ENCODE data around the gene LNP1. TPM values are rescaled to one million over a fixed set of nuclear protein-coding genes. Genes with fewer than 3 reads are reported as not detected.

LNP1 gene
- total RNA-seq, 6 experiments from 2014 or later, result 0.89 to 1.9 (median 1.7) TPM

DNA sequence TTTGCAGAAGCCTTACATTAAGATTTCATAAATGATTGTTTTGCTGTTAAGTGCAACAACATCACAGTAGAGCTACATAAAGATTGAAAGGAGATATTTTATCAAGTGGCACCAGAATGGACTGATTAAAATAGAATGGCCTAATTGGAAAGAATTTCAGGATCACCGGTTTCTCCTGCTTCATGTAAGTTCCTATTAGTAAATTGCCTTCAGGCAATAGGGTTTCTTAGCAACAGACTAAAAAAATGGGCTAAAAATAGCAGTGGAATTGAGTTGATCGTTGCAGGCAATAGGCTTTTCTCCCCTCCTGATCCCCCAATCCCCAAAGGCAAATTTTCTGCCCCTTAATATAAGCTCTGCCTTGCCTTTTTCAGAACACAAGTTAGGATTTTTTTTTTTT, 917 bp downstream of the LNP1 start:
- Histone ChIP-seq H3K27ac (peak overlapping the region; percentile 75 to 93 (median 84)), H3K9me3 (no peaks in the 10 kb centered on the region), H3K4me1 (peaks cover 0 to 26% (median 4%) of the 10 kb centered on the region in 4 donors), H3K27me3 (no peaks in the 10 kb centered on the region), H3K36me3 (no peaks in the 10 kb centered on the region), H3K4me3 (peak overlapping the region; percentile 80 to 91 (median 84))
- ATAC-seq (no peak), DNase-seq (no peak)
- intact Hi-C loops (cut with DNase I), result no loop called here
- TF ChIP-seq, protein P1, sequence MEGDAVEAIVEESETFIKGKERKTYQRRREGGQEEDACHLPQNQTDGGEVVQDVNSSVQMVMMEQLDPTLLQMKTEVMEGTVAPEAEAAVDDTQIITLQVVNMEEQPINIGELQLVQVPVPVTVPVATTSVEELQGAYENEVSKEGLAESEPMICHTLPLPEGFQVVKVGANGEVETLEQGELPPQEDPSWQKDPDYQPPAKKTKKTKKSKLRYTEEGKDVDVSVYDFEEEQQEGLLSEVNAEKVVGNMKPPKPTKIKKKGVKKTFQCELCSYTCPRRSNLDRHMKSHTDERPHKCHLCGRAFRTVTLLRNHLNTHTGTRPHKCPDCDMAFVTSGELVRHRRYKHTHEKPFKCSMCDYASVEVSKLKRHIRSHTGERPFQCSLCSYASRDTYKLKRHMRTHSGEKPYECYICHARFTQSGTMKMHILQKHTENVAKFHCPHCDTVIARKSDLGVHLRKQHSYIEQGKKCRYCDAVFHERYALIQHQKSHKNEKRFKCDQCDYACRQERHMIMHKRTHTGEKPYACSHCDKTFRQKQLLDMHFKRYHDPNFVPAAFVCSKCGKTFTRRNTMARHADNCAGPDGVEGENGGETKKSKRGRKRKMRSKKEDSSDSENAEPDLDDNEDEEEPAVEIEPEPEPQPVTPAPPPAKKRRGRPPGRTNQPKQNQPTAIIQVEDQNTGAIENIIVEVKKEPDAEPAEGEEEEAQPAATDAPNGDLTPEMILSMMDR (IDR thresholded peaks at IDR 0.05), result no peak
- no peak for TF ChIP-seq POLR2A (IDR thresholded peaks at IDR 0.05)
- 2% methylated on average over 2 of the region's 2 CpGs for WGBS (ENCODE audit: insufficient coverage, low coverage, low lambda C conversion rate, missing lambda C conversion rate)

DNA sequence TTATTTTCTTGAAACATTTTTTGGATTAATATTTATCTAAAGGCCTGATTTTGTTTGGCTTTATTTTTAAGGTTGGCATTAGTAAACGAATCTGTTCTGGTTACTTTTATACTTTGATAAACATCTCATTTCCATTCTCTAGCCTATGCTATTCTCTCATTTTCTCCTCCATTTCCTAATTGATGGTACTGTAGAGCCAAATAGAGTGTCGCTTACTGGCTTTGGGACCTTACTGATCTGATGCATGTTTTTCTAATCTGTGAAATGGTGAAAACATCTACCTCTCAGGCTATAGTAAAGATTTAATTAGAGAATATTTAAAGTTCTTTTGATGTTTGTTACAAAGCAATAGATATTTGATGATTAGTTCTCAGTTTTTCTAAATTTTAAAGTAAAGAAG, 1.6 kb downstream of the LNP1 start:
- intact Hi-C loops (cut with DNase I), result no loop called here
- DNase-seq (no peak), ATAC-seq (no peak)
- peak overlapping the region; percentile 75 to 93 (median 84) for H3K27ac ChIP-seq
- peak overlapping the region; percentile 80 to 91 (median 84) for H3K4me3 ChIP-seq
- TF ChIP-seq POLR2A (IDR thresholded peaks at IDR 0.05), result no peak
- TF ChIP-seq, protein P1 (IDR thresholded peaks at IDR 0.05), result no peak
- no peaks in the 10 kb centered on the region for H3K9me3 ChIP-seq
- H3K27me3 ChIP-seq, result no peaks in the 10 kb centered on the region
- H3K4me1 ChIP-seq, result peaks cover 0 to 25% (median 3%) of the 10 kb centered on the region in 4 donors
- WGBS (ENCODE audit: insufficient coverage, low coverage, low lambda C conversion rate, missing lambda C conversion rate), result 12% methylated on average over 2 of the region's 2 CpGs
- no peaks in the 10 kb centered on the region for H3K36me3 ChIP-seq

DNA sequence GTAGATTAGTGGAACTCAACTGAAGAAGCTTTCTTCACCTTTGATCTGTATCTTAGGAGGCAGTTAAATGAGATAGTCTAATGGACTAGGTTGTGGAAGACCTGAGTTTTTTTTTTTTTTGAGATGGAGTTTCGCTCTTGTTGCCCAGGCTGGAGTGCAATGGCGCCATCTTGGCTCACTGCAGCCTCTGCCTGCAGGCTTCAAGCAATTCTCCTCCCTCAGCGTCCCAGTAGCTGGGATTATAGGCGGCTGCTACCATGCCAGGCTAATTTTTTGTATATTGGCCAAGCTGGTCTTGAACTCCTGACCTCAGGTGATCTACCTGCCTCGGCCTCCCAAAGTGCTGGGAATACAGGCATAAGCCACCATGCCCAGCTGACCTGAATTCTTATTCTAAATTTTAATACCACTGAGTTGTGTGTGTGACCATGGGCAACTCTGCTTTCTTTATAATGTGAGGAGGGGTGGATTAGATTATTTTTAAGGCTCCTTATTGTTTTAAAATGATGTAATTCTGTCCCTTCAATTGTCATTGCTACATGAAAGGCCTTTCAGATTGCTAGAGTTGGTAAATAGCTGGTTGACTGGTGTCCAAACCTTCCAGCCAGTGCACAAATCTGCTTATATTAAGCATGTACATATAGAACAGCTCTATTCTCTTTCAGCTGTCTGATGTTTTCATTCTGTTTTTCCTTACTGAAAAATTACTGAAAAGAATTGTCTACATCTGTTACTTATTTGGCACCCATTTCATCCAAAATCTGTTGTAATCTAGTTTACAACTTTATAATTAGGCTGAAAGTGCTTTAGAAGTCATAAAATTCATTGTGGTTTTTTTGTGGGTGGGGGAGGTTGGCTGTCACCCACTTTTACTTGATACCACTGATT, 2.3 kb downstream of the LNP1 start:
- H3K4me1 ChIP-seq, result peaks cover 0 to 21% (median 3%) of the 10 kb centered on the region in 4 donors
- H3K27ac ChIP-seq, result peak overlapping the region in 1 of 3 donors; percentile 1
- H3K36me3 ChIP-seq, result no peaks in the 10 kb centered on the region
- WGBS (ENCODE audit: insufficient coverage, low coverage, low lambda C conversion rate, missing lambda C conversion rate), result 22% methylated on average over 5 of the region's 5 CpGs
- DNase-seq, result peak in 1 of 3 donors; percentile 59
- ATAC-seq, result no peak
- H3K27me3 ChIP-seq, result no peaks in the 10 kb centered on the region
- peak; percentile 31 for TF ChIP-seq POLR2A (IDR thresholded peaks at IDR 0.05)
- TF ChIP-seq, protein P1 (IDR thresholded peaks at IDR 0.05), result peak in 1 of 4 donors; percentile 13
- H3K9me3 ChIP-seq, result no peaks in the 10 kb centered on the region
- peak overlapping the region; percentile 80 to 91 (median 84) for H3K4me3 ChIP-seq
- intact Hi-C loops (cut with DNase I), result no loop called here

DNA sequence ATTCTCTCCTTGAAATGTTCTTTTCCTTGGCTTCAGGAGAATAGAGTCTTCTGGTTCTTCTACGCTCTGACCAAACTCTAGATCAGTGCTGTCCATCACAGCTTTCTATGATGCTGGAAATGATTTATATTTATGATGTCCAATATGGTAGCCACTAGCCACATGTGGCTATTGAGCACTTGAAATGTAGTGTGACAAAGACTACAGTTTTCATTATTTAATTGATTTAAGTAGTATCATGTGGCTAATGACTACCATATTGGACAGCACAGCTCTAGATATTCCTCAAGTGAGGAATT, 2.9 kb downstream of the LNP1 start:
- H3K27me3 ChIP-seq, result no peaks in the 10 kb centered on the region
- no peak for TF ChIP-seq POLR2A (IDR thresholded peaks at IDR 0.05)
- TF ChIP-seq, protein P1 (IDR thresholded peaks at IDR 0.05), result no peak
- no peaks in the 10 kb centered on the region for H3K36me3 ChIP-seq
- no peak overlapping the region for H3K4me3 ChIP-seq
- DNase-seq (no peak), ATAC-seq (no peak)
- intact Hi-C loops (cut with DNase I), result no loop called here
- no CpG with 5 or more reads among the region's 1 CpG for WGBS (ENCODE audit: insufficient coverage, low coverage, low lambda C conversion rate, missing lambda C conversion rate)
- H3K4me1 ChIP-seq, result peaks cover 0 to 16% (median 0%) of the 10 kb centered on the region in 4 donors
- no peak overlapping the region for H3K27ac ChIP-seq
- H3K9me3 ChIP-seq, result no peaks in the 10 kb centered on the region

Data from right lobe of liver (tissue), 6 donors.